Parathyroid adenoma (tissue), 2 donors: ENCODE data around the gene PLEKHA8.
"Not testable (repeated sequence)": the region's sequence is repeated elsewhere in the genome, so short reads cannot be mapped to it uniquely, and the experiment has no call there.

Source experiments
- H2AFZ ChIP-seq: fragments of 300-600 bp; sonication (generic); one replicate; pipeline ENCODE4 v1.7.0; 2017; ENCODE audit warnings: antibody characterized with exemption, mild to moderate bottlenecking
- H3K27ac ChIP-seq: fragments of 300-600 bp; sonication (generic); one replicate; pipeline ENCODE4 v1.7.0; 2017
- H3K27me3 ChIP-seq: fragments of 300-600 bp; sonication (generic); one replicate; pipeline ENCODE4 v1.7.0; 2017; ENCODE audit warnings: low read length; ENCODE audit not compliant: control insufficient read depth, insufficient read depth
- H3K36me3 ChIP-seq: fragments of 300-600 bp; sonication (generic); one replicate; pipeline ENCODE4 v1.7.0; 2017; ENCODE audit warnings: low read length; ENCODE audit not compliant: control insufficient read depth, insufficient read depth
- H3K4me1 ChIP-seq: fragments of 300-600 bp; sonication (generic); one replicate; pipeline ENCODE4 v1.7.0; 2017; ENCODE audit warnings: control low read depth
- H3K4me2 ChIP-seq: fragments of 300-600 bp; sonication (generic); one replicate; pipeline ENCODE4 v1.7.0; 2017; ENCODE audit warnings: low read length
- H3K4me3 ChIP-seq: fragments of 300-600 bp; sonication (generic); one replicate; pipeline ENCODE4 v1.7.0; 2017; ENCODE audit warnings: low read depth, low read length
- H3K79me2 ChIP-seq: fragments of 300-600 bp; sonication (generic); one replicate; pipeline ENCODE4 v1.7.0; 2017; ENCODE audit warnings: control low read depth
- H3K9ac ChIP-seq: fragments of 300-600 bp; sonication (generic); one replicate; pipeline ENCODE4 v1.7.0; 2017; ENCODE audit warnings: mild to moderate bottlenecking
- H3K9me3 ChIP-seq: fragments of 300-600 bp; sonication (generic); one replicate; pipeline ENCODE4 v1.7.0; 2017; ENCODE audit warnings: low read length; ENCODE audit not compliant: control insufficient read depth
- TF ChIP-seq, protein P1 (sequence below): fragments of 300-600 bp; sonication (generic); IDR thresholded peaks from one replicate; pipeline ENCODE4 v1.7.0; 2017; ENCODE audit warnings: antibody characterized with exemption, mild to moderate bottlenecking
- donor health status: primary hyperparathyroidism.

PLEKHA8 gene

DNA sequence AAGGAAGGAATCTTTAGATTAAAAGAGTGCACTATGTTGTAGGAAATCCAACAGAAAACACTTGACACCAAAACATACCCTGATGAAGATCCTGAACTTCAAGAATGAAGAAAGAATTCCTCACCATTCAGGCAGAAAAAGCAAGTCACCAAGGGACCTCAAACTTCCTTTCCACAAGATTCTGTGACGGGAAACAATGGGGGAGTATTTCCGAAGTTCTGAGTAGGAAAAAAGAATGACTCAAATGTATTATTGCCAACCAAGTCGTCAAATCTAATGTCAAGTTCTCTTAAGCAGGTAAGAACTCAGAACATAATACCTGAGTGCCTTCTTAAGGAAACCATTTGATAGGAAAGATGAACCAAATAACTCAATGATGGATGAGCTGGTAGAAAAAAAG, 61.9 kb downstream of the PLEKHA8 start:
- H3K9me3 ChIP-seq = no peaks in the 10 kb centered on the region
- H3K27ac ChIP-seq = no peak overlapping the region
- no peak overlapping the region for H3K4me2 ChIP-seq
- H3K9ac ChIP-seq = no peak overlapping the region
- H3K27me3 ChIP-seq = no peaks in the 10 kb centered on the region
- no peak overlapping the region for H2AFZ ChIP-seq
- no peak overlapping the region for H3K4me3 ChIP-seq
- no peaks in the 10 kb centered on the region for H3K36me3 ChIP-seq
- H3K4me1 ChIP-seq = no peaks in the 10 kb centered on the region
- TF ChIP-seq, protein P1, sequence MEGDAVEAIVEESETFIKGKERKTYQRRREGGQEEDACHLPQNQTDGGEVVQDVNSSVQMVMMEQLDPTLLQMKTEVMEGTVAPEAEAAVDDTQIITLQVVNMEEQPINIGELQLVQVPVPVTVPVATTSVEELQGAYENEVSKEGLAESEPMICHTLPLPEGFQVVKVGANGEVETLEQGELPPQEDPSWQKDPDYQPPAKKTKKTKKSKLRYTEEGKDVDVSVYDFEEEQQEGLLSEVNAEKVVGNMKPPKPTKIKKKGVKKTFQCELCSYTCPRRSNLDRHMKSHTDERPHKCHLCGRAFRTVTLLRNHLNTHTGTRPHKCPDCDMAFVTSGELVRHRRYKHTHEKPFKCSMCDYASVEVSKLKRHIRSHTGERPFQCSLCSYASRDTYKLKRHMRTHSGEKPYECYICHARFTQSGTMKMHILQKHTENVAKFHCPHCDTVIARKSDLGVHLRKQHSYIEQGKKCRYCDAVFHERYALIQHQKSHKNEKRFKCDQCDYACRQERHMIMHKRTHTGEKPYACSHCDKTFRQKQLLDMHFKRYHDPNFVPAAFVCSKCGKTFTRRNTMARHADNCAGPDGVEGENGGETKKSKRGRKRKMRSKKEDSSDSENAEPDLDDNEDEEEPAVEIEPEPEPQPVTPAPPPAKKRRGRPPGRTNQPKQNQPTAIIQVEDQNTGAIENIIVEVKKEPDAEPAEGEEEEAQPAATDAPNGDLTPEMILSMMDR = no peak
- H3K79me2 ChIP-seq = no peaks in the 10 kb centered on the region

DNA sequence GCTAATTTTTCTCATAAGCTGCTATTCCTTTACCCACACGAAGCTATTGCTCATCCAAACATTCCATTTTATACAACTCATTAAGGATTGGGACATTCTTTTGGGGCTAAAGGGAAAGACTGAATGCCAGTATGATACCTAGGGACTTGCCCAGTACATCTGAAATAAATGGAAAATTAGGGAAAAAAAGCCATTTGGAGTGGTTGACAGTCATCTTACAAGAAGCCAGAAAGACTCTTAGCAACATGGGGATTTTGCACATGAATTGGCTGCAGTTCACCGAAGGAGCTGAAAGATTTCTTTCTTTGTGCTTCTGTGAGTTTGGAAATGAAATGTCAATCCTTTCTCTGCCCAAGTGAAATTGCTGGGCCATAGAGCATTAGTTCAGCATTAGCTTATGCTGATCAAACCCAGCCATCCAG, 63.3 kb downstream of the PLEKHA8 start:
- TF ChIP-seq, protein P1 = no peak
- no peak overlapping the region for H3K9ac ChIP-seq
- no peaks in the 10 kb centered on the region for H3K27me3 ChIP-seq
- no peak overlapping the region for H3K27ac ChIP-seq
- no peaks in the 10 kb centered on the region for H3K4me1 ChIP-seq
- H3K4me3 ChIP-seq = no peak overlapping the region
- no peaks in the 10 kb centered on the region for H3K36me3 ChIP-seq
- H3K4me2 ChIP-seq = no peak overlapping the region
- H3K9me3 ChIP-seq = no peaks in the 10 kb centered on the region
- no peak overlapping the region for H2AFZ ChIP-seq
- no peaks in the 10 kb centered on the region for H3K79me2 ChIP-seq

DNA sequence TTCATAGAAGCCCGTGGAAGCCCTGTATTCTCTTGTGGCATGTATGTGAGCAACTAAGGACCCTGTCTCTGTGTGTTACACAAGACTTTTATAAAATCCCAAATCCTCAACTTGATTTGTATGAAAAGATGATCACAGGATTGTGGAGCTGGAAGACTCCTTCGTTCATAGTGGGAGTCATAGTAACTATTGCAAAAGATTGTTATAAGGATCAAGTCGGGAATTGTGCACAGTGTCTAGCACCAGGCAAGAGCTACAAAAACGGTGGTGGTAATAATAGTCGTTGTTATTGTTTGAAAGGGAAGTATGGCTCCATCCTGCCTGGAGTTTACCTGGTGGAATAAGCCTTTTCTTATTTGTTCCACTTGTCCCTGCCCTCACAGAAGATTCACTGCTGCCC, 63.8 kb downstream of the PLEKHA8 start:
- Histone ChIP-seq H3K36me3 (no peaks in the 10 kb centered on the region), H2AFZ (no peak overlapping the region), H3K4me2 (no peak overlapping the region), H3K4me3 (no peak overlapping the region), H3K9me3 (no peaks in the 10 kb centered on the region), H3K79me2 (no peaks in the 10 kb centered on the region), H3K4me1 (no peaks in the 10 kb centered on the region), H3K27me3 (no peaks in the 10 kb centered on the region), H3K9ac (no peak overlapping the region), H3K27ac (no peak overlapping the region)
- TF ChIP-seq, protein P1 = no peak

DNA sequence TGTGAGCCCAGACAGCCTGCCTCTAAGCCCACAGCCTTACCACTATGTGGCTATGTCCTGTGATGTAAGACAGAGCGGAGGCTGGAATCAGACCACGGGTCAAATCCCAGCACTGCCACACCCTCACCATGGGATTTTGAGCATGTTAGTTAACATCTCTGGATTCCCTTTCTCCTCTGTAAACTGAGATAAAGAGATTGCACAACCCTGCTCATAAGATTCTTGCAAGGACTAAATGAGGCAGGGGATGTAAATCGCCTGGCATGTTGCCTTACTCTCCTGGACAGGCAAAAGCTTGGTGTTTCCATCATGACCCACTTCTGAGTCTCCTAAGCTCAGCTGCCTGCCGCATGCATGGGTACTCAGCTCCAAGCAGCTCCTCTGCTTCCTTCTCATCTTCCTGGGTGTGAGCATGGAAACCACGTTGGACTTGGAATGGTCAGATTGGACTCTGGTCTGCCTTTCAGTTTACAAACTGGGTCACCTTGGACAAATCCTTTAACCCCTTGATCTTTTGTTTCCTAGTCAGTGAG, 65.3 kb downstream of the PLEKHA8 start:
- Histone ChIP-seq H3K4me3 (no peak overlapping the region), H3K4me2 (no peak overlapping the region), H3K9ac (no peak overlapping the region), H3K27ac (no peak overlapping the region), H3K9me3 (no peaks in the 10 kb centered on the region), H3K4me1 (no peaks in the 10 kb centered on the region), H3K79me2 (no peaks in the 10 kb centered on the region), H2AFZ (no peak overlapping the region), H3K27me3 (no peaks in the 10 kb centered on the region), H3K36me3 (no peaks in the 10 kb centered on the region)
- TF ChIP-seq, protein P1 = no peak

DNA sequence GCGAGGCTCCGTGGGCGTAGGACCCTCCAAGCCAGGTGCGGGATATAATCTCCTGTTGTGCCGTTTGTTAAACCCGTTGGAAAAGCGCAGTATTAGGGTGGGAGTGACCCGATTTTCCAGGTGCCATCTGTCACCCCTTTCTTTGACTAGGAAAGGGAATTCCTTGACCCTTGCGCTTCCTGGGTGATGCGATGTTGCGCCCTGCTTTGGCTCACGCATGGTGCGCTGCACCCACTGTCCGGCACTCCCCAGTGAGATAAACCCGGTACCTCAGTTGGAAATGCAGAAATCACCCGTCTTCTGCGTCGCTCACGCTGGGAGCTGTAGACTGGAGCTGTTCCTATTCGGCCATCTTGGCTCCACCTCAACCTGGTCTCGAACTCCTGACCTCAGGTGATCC, 70.4 kb downstream of the PLEKHA8 start:
- H3K36me3 ChIP-seq, H3K79me2 ChIP-seq: not testable (repeated sequence)

More for the DNA sequence above, 70.4 kb downstream of the PLEKHA8 start:
- H3K4me2 ChIP-seq, H3K9ac ChIP-seq, H3K4me1 ChIP-seq, H3K4me3 ChIP-seq, H3K27ac ChIP-seq, H3K9me3 ChIP-seq, H2AFZ ChIP-seq, H3K27me3 ChIP-seq: not testable (repeated sequence)
